Stimulated activated CD8-positive, alpha-beta memory T cell treated with anti-CD3 and anti-CD28 coated beads, Interleukin-7, amount 100 ng/mL, for 1 hour (primary cell): ENCODE data around the gene ARPC1B.
"Not testable (repeated sequence)": the region's sequence is repeated elsewhere in the genome, so short reads cannot be mapped to it uniquely, and the experiment has no call there.

Source experiments
- DNase-seq, 2 donors: peaks; one replicate each; pipeline ENCODE4 v3.0.0-alpha.2; 2020; ENCODE audit warnings: low read depth in 2 of 2

The ARPC1B gene

GRCh38 chr7:99368750-99369389 lies 5.7 kb upstream of the ARPC1B start:
- DNase-seq = no peak

- DNase-seq = no peak
Measured at GRCh38 chr7:99369767-99370391, 4.7 kb upstream of the ARPC1B start.

GRCh38 chr7:99371376-99371920 lies 3.1 kb upstream of the ARPC1B start:
- DNase-seq = no peak

DNA sequence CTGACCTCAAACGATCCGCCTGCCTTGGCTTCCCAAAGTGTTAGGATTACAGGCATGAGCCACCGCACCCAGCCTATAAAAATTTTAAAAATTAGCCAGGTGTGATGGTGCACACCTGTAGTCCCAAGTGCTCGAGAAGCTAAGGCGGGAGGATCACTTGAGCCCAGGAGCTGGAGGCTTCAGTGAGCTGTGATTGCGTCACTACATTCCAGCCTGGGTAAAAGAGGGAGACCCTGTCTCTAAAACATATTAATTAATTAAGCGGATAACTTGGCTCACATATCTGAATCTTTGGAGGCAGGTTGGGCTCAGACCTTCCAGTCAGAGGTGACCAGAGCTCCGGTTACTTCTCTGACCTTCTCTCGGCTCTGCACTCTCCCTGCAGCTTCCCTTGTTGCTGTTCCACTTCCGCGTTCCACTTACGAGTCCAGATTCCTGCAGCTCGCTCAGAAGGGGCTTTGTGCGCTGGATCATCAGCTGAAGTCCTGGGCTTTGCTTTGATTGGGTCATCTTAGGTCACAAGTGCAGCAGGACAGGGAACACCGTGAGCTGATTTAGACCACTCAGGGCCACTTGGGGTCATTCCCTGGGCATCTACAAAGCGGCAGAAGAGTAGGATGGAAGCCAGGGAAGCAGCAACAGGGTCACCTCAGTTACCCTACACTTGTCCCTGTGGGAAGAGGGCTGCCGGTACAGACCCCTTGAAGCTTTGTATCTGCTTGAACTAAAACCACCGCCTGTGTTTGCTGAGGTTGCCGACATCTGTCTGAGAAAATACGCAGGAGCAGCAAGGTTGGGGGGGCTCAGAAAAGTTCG lies 2.0 kb upstream of the ARPC1B start:
- DNase-seq = no peak

DNA sequence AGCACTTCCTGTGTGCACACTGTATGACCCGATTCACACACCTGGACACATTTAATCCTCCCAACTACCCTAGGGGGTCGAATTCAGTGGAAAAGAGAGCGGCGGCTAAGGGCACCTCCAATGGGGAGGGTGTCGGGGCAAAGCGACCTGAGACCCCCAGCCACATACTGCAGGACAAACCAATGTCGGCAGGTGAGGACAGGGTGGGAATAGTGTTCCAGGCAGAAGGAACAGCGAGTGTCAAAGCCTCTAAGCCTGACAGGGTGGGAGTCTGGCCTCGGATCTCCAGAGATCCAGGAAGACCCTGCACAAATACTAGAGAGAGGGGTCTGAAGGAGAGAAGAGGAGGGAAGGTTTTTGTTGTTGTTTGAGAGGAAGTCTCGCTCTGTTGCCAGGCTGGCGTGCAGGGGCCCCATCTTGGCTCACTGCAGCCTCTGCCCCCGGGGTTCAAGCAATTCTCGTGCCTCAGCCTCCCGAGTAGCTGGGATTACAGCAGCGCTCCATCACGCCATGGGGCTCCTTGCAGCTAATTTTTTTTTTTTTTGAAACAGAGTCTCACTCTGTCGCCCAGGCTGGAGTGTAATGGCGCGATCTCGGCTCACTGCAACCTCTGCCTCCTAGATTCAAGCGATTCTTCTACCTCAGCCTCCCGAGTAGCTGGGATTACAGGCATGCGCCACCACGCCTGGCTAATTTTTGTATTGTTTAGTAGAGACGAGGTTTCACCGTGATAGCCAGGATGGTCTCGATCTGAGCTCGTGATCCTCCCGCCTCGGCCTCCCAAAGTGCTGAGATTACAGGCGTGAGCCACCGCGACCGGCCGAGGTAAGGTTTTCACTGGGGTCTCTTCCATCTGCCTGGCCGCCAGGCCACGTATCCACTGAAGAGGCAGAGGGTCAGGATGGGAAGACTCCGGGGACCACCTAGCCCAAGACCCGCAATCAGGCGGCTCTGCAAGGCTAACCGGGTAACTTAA lies 1.2 kb upstream of the ARPC1B start:
- no peak for DNase-seq

- DNase-seq = no peak
Measured at GRCh38 chr7:99375070-99375807, 709 bp downstream of the ARPC1B start.

GRCh38 chr7:99379043-99379577 lies 4.6 kb downstream of the ARPC1B start:
- DNase-seq = no peak

DNA sequence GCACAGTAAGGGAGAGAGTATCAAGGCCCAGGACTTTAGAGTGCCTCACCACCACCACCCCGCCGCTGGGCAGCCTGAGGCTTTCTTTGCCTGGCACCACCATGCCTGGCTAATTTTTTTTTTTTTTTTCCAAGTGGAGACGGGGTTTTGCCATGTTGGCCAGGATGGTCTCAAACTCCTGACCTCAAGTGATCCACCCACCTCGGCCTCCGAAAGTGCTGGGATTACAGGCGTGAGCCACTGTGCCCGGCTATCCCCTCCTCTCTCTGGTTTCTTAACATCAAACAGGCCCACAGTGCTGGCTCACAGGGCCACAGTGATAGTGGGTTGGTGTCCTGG lies 5.1 kb downstream of the ARPC1B start:
- not testable (repeated sequence) for DNase-seq

DNA sequence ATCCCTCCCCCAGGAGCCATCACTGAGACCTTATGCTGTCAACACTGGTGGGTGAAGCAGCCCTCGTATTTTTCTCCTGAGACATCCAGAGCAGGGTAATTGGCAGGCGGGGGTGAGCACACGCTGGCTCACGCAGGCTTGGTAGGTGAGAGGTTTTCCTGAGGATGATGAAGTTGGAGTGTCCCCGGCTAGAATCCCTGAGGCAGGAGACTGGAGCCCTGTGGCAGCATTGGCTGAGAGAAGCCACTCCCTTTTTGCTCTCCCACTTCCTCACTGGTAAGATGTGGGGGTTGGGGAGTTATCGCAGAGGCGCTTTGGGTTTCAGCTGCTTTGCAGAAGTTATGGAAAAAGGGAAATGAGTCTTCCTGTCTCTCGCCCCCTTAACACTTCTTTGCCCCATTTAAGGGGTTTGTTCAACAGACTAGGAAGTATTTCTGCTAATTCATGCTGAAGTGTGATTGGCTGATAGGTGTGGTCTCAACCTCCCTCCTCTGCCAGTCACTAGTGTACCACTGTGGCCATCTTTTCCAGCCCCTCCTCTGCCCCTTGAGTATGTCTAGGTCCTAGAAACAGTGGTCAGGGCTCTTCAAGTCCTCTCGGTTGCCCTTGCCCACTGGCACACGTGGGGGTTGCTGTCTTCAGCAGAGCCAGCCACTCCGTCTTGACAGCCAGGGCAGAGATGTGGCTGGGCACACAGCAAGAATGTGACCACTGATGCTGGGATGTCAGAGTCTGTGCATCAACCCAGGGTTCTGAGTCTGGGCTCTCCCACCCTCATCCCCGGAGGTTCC lies 5.7 kb downstream of the ARPC1B start:
- DNase-seq = no peak

DNA sequence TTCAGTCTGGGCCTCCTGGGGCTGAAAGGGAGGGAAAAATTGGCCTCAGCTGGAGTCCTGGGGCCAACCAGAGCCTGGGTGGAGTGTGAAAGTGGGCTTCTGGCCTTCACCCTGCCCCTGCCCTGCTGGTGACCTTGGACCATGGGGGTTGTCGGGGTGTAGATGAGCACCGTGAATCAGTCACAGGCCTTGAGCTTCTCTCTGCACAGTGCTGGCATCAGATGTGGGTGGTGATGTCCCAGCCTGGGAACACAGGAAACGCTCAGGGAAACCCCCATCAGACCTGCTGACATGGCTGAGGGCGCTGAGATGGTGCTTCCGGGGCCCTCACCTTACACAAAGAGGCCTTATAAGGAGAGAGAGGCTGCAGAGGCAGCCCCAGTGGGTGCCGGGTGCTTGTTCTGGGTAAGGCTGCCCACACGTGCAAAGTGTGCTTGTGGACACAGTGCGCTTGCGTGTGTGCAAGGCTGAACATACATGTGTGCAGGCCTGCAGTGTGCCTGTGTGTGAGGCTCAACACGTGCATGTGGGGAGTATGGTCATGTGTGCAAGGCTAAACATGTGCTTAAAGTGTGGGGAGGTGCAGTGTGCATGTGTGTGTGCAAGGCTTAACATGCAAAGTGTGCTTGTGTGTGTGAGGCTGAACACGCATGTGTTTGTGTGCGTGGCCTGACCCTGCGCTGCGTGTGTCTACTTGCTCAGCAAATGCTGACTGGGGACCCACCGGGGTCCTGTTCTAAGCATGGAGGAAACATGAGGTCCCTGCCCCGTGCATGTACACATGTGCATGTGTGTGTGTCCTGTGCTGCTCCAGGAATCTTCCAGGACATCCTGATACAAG lies 6.5 kb downstream of the ARPC1B start:
- peak; percentile 72 to 78 for DNase-seq

- no peak for DNase-seq
Measured at GRCh38 chr7:99381664-99382075, 7.1 kb downstream of the ARPC1B start.

DNA sequence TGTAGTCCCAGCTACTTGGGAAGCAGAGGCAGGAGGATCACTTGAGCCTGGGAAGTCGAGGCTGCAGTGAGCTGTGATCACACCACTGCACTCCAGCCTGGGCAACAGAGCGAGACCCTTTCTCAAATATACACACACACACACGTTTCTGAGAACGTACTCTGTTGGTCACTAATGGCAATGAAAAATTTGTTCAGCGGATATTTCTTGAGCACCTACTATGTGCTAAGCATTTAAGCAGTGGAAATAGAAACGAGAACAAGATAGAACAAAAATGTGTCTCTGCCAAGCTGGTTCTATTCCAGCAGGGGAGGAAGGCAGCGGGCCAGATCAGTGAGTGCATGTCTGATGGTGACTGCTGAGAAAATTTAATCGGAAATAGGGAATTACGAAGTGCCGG lies 8.7 kb downstream of the ARPC1B start:
- no peak for DNase-seq

DNA sequence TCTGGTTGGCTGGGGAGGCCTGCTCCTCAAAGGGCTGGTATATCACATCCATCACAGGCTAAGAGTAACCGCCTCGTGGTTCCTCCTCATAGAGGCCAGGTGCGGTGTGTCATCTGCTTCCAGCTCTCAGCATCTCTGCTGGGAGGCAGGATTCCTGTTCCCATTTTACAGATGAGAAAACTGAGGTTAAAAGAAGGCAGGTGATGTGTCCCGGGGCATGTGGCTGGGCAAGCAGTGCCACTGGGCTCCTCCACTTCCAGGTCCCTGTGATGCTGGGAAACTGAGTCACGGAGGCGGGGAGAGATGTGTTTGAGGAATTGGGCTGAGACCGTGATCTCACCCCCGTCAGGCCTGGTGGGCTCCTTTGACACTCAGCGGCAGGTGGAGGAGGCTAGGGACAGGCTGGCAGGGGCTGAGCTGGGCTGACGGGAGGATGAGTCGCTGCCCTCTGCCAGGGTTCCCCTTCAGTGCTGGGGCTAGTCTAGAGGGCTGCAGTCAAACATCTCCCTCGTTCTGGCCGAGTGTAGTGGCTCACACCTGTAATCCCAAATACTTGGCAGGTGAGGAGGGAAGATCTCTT lies 9.4 kb downstream of the ARPC1B start:
- no peak for DNase-seq

DNA sequence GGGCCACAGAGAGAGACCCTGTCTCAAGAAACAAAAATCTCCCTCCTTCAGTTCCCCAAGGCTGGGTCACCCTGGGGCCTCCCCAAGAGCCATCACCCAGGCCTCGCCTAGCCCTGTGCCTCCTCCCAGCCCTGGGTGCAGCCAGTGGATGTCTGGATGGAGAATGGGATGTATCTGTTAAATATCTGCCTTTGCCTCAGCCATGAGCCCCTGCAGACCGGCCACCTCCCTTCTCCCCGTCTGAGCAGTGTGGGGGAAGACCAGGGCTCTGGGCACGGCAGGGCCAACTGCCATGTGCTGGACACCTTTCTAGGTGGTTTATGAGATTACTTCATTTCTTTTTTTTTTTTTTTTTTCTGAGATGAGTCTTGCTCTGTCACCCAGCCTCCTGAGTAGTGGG lies 10.0 kb downstream of the ARPC1B start:
- DNase-seq = no peak

- DNase-seq = no peak
Measured at GRCh38 chr7:99385564-99385963, 11.0 kb downstream of the ARPC1B start.

DNA sequence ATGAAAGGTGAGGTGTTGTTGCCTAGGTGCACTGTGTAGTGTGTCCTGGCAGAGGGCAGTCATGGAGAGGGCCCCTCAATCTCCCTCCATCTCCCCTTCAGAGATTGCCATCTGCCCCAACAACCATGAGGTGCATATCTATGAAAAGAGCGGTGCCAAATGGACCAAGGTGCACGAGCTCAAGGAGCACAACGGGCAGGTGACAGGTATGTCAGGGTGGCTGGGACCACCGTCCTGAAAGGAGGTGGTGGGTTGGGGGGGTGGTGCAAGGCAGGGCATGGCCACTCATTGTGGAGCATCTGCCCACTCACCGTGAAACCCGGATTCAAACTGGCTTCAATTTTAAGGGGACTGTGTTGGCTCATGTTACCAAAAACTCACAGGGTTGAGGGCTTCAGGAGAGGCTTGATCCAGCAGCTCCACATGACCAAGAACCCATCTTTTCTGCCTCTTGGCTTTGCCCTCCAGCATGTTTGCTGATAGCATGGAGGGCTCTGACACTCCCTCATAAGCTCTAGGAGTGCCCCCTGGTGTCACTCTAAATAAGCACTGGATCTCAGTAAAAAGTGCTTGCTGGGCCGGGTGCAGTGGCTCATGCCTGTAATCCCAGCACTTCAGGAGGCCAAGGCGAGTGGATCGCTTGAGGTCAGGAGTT lies 12.2 kb downstream of the ARPC1B start:
- no peak for DNase-seq

DNA sequence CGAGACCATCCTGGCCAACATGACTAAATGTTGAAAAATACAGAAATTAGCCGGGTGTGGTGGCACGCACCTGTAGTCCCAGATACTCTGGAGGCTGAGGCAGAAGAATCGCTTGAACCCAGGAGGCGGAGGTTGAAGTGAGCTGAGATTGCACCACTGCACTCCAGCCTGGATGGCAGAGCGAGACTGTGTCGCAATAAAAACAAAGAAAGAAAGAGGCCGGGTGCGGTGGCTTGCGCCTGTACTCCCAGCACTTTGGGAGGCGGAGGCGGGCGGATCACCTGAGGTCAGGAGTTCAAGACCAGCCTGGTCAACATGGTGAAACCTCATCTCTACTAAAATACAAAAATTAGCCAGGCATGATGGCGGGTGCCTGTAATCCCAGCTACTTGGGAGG lies 12.7 kb downstream of the ARPC1B start:
- not testable (repeated sequence) for DNase-seq

DNA sequence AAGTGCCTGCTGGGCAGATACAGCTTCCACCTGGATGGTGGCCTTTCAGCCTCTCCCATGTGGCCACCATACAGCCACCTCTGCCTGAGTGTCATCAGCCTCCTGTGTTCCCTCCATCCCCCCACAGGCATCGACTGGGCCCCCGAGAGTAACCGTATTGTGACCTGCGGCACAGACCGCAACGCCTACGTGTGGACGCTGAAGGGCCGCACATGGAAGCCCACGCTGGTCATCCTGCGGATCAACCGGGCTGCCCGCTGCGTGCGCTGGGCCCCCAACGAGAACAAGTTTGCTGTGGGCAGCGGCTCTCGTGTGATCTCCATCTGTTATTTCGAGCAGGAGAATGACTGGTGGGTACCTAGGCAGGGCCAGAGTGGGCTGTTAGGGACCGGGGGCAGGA lies 13.4 kb downstream of the ARPC1B start:
- DNase-seq = no peak
